NCI-H1694 treated with DMSO at 0.1 percent for 48 hours (cell line): ENCODE results near the gene IL17F.
"Not testable (repeated sequence)": the region's sequence is repeated elsewhere in the genome, so short reads cannot be mapped to it uniquely, and the experiment has no call there.

Source experiments
- DNase-seq: peaks from one replicate; lab custom pipeline; 2025; lab: John Stamatoyannopoulos, UW

The IL17F gene

DNA sequence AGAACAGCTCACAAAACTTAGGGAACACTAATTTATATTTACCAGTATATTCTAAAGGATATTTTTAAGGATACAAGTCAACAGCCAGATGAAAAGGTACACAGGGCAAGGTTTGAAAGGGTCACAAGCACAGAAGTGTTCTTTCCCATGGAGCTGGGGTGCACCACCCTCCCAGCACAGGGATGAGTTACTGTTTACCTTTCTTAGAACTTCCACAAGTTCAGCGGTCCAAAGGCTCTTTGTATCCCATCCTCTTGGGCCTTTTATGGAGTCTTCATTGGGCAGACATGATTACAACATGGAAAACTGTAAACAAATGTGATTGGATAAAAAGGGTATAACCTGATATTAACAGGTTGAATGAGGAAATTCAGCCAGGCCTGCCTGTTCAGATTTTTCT, 1.1 kb upstream of the IL17F start:
- no peak for DNase-seq

DNA sequence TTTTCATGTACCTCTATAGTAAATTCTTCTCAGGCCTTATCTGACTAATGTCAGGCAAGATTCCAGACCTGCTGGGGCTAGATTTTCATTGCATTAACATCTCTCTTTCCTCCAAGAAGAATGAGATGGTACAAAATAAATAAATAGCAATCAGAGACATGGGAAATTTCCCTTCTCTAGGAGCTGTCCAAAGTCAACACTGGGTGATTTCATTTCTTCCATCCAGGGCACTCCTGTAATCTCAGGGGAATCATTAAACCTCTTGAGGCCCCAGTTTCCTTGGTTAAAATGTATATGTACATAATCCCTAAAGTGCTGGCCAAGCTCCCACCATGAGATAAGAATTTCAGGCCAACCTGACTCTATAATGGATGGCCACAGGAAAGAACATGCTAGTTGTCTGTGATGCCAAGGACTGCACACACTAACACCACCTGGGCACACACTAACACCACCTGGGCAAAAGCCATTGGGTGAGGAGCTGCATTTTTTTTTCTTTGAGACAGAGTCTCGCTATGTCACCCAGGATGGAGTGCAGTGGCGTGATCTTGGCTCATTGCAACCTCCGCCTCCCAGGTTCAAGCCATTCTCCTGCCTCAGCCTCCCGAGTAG, 912 bp downstream of the IL17F start:
- DNase-seq = no peak

DNA sequence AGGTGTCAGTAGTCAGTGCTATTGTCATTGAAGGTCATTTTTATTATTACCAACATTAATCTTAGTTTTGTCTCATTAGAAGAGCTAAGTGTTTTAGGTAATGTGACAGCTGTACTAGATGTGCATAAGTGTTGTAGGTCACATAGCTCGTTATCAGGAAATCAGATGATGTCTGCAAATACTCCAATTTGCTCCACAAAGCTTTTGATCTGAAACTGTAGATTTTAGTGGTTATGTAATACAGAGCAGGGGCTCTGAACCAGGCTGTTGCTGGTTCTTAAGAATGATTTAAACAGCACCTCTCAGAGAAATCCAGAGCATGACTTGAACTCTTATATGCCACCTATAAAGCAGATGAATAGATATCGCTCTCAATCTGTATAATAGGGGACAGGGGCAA, 2.5 kb downstream of the IL17F start:
- no peak for DNase-seq

DNA sequence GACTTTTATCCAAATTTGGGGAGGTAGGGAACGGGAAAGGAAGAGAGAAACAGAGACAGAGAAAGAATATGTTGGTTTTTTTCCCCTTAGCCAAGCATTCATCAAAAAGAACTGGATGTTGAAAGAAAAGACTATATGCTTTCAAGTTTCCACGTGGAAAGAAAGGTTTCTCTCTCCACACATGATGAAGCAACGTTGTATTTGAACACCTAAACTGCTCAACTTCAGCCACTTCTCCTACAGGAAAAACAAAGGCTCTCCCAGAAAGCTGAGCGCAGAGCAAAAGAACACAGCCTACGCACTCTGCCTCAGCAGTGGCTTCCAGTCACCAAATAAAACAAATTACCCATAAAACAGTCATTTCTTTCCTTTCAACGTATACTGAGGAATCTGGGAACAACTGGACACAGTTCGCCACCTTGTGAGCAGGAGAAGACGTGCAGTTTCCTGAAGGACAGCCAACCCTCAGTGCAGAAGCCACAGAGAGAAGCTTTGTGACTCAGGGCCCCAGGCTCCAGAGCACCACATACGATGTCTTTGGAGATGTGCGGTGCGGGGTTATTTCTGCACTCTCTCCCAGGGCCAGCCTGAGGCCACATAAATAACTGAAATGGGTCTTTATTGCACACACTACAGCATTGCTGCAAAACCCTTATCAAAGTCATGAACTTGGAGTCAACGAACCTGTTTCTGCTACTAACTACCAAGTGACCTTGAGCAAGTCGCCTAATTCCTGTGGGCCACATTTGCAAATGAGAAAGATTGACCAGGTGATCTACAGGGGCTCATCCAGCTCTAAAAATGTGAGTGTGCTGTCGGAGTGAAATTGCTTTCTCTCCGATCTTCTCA, 10.1 kb downstream of the IL17F start:
- peak; percentile 1 for DNase-seq

DNA sequence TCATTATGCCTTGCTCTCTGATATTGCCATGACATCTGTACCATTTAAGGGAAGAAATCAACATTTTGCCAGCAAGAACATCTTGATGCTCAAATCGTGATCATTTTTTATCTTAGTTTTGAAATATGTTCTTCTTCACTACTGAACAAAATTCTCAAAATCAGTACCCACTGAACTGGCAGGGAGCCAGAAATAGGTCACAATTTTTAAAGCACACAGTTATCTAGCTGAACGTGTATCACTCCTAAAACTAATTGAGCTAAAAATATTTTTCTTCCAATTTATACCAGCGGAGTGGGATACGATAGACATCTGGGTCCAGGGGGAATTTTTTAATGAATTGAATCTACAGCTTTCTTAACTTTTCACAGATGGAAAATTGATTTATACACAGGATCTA, 11.3 kb downstream of the IL17F start:
- no peak for DNase-seq

DNA sequence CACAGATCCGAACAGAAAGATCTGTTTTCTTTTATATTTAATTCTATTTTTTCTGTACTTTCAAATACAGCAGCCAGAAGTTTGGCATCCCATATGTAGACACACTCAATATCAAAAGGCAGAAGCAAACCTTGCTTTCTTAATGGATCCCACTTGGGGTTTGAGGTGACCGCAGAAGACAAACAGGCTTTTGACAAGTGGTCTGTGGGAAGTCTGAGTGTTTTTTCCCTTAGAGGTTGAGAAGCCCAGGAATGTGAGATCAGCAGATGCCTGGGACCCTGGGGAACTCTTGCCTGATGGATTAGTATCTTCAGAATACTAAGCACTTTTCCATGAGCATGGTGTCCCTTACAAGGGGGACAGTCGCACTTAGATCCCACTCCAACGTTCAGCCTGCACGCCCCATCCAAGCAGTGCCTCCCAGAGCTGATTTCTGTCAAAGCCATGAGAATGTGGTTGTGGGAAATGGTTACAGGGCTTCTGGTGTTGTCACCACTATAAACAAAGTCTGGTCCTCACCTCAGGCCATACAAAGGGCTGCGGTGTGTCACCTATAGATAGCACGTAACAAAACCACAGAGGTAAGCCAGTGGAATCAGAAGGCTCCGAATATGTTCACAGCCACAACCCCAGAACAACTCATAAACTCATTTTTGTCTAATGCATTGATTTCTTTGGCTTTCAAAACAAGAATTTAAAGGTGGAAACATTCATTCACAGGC, 12.7 kb downstream of the IL17F start:
- no peak for DNase-seq

DNA sequence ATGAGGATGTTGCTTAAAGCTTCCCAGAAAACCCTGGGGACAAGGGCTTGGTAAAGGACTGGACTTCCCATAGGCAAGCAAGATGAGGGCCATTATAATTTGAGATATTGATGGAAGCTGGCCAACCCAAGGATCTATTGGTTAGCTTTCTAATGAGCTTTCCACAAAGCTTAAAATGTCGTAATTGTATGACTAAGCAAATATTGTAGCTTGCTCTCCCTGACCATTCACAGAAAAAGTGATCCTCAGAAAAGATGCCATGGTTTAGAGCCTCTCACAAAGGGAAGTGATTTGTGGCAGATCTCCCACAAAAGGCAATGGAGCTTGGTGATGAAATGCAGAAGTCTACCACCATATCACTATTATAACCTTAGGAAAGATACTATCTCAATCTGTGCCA, 13.6 kb downstream of the IL17F start:
- no peak for DNase-seq

DNA sequence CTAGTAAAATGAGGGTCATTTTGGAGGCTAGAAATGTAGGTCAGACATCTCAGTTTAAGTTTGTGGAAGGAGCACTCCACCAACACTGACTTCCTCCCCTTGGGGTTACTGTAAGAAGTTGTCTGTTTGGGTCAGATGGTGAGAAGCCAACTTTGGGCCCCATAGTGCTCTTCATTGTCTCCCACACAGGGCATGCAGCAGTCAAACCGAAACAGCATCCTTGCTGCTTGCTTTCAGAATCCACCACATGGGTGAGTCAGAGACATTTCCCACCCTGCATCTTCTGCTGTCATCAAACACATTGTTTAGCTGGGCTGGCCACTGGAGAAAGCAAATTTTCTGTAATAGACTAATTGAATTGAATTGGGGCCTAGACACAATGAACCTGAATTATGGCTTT, 16.8 kb downstream of the IL17F start:
- no peak for DNase-seq

DNA sequence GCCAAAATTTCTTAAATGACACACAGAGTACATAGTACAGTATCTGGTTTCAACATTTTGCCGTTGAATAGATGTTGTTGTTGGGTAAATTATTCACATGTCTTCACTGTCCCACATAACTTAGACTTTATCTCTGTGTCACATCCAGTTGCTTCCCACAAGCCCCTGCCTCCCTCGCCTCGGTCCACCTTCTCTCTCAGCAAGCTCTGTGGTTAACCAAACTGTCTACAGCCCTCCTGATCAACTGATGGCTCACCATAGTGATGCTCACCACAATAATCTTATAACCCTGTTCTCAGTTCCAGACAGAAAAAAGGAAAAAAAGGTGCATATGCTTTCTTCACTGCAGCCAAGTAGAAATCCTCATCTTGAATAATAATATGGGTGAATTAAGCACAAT, 23.0 kb downstream of the IL17F start:
- DNase-seq = no peak

DNA sequence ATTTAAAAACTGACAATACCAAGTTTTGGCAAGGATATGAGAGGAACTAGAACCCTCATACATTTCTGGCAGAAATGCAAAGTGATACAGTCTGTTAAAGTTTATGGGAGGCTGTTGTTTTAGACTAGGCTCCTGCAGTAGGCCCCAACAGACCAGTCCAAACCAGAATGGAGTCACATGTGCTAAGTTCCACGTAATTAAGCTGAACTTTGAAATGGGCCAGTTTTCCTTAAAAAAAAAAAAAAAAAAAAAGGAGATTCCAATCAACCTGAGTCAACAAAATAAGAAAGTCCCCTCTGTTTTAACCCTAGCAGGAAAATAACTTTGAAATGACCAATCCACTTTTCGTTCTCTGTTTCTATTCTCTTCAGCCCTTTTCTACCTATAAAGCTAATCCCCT, 26.5 kb downstream of the IL17F start:
- DNase-seq = no peak

DNA sequence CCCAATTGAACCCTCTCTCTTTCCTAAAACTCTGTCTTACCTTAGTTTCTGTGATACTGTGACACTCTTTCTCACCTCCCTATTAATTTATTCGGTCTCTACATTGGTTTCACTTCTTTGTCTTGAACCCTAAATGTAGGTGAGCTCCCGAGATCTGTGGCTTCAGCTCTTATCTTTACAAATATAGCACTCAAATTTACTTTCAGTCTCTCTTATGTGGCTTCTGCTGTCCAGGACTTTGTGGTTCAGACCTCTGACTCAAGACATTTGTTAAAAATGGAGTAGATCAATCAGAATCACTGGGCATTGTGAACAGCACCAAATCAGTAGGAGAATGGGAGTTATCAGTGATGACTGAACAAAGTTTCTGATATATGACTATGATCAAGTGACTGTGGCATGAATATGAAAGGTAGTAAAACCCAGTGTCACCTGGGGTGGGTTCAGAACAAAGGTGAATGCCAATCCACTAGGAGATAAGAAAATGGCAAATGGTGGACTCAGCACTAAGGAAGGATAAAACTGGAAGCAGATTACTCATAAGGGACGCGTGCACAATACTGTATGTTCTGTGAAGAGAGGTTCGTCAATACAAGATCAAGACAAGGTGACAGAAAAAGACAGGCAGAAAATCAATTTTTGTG, 27.2 kb downstream of the IL17F start:
- no peak for DNase-seq

DNA sequence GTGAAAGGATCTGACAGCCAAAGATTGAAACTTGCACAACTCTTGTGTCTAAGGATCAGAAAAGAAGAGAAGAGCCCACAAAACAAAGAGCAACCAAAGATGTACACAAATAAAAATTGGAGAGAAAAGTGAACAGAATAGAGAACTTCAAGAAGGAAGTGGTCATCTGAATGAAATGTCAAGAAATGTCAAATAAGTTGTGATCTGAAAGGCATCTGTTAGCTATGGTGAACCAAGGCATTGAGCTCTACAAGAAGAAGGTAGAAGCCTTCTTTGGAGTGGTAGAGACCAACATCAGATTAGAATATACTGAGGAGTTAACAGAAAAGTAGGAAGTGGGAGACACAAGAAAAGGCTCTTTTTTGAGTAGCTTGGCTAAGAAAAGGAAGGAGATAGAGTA, 28.5 kb downstream of the IL17F start:
- no peak for DNase-seq

DNA sequence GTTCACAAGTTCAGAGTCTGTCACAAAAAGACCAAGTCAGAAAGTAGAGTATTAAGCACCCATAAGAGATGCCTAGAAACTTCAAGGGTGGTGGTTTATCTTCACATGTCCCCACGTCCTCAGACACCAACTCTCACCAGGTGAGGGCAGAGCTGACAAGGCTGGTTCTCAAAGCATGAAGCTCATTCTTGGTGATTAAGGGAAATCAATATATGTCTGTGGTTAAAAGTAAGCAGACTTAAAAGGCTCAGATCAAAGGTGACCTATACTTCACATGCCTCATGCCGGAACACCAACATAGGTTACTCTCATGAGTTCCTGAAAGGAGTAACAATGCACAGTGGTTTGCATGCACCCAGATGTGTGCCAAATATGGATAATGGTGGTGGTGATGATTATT, 31.2 kb downstream of the IL17F start:
- no peak for DNase-seq

DNA sequence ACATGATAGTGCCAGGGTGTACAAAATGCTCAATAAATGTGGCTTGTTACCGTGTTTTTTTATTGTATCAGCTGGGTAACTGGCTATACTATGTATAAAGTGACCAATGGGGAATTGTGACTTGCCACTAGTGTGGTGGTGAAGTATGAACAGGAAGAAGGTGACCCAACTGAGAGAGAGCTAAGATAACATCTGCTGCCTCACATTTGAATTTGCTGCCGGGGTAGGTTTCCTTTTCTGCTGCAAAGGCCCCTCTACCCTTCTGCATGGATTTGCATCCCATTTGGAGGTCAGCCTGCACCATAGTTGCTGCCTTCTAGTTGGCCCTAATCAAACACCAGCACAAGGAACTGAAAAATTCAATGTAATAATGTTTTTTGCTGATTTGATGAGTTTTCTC, 34.1 kb downstream of the IL17F start:
- no peak for DNase-seq

DNA sequence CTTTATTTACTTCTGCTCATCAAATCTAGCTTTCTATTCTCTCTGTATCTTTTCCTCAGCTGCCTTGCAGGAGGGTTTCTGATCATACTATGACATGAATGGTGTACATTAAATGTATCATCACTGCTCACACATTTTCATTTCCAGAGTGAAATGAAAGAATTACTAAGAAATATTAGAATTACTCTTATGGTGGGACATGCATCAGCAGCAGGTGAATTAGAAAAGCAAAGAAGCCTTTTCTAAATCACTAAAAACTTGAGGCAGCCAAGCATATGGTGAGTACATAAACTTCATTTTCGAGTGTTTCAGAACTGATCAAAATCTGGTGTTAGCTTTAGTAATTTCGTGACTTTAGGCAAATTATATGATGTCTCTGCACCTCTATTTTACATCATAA, 34.5 kb downstream of the IL17F start:
- no peak for DNase-seq

DNA sequence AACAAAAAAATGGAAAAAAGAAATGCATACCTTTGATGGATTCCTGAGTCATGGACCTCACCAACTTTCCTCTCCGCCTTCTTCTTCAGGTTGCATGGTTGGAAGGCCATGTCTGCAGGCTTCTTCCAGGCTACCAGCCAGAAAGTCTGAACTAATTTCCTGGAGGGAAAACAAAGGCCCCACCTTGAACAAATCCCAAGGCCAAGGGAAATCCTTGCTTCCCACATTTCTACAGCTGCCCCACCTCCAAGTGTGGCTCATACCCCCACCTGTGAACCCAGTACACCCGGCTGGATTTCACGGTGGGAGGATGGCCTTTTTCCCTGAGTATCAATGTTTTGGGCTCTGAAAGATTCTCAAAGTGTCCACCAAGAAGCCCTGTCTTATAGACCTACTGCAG, 35.7 kb downstream of the IL17F start:
- DNase-seq = no peak

DNA sequence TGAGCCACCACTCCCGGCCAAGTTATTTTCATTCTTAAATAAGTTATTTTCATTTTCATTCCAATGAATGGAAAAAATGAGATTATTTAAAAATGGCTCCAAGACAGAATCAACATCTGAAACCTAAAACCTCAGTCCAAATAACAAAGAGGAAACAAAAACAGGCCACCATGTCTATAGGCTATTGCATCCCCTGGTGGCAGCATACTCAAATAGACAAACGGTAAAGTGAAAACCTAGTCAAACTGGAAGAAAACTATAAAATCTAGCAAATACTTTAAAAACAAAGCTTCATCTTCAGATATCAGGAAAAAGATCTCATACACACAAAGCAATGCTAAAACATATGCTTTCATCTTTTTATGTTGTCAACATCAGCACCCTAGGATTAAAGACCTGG, 37.2 kb downstream of the IL17F start:
- DNase-seq = no peak

DNA sequence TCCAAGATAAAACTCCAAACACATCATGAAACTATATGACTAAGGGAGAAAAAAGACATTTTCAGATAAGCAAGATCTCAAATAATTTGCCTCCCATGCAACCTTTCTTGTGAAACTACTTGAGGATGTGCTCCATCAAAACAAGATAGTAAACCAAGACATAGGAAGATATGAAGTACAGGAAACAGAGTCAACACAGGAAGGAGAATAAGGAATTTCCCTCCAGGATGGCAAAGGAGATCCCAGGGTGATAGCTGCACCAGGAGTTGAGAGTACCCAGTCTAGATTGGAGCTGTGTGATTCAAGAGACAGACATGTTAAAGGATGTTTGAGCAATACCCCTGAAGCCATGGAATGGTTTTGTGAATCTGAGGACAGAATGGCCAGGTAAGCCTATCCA, 42.8 kb downstream of the IL17F start:
- DNase-seq = no peak

DNA sequence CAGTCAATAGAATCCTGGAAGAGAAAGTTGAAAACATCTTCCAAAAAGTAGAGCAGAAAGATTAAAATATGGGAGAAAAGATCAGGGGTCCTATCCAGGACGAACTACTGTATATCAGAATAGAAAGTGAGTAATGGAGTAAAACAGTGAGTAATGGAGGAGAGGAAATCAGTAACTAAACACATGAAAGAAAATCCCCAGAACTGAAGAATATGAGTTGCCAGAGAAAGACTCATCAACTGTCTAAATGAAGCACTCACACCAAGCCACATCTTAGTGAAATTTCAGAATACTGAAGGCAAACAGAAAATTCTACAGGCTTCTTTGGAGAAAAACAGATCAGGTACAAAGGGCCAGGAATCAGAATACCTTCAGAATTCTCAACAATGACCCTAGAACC, 43.3 kb downstream of the IL17F start:
- DNase-seq = no peak

DNA sequence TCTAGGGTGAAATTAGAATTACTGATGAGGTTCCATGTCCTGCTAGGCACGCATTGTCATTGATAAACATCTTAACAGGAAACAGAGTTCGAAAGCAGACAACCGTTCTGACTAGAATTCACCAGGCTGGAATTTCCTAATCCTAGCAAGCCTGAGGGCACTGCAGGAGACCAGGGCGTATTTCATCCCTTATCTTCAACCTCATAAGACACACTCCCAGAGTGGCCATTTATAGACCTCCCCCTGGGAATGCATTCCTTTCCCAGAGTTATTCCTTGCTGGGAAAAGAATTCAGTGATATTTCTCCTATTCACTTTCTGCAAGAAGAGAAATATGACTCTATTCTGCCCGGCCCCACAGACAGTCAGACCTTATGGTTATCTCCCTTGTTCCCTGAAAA, 44.2 kb downstream of the IL17F start:
- not testable (repeated sequence) for DNase-seq

DNA sequence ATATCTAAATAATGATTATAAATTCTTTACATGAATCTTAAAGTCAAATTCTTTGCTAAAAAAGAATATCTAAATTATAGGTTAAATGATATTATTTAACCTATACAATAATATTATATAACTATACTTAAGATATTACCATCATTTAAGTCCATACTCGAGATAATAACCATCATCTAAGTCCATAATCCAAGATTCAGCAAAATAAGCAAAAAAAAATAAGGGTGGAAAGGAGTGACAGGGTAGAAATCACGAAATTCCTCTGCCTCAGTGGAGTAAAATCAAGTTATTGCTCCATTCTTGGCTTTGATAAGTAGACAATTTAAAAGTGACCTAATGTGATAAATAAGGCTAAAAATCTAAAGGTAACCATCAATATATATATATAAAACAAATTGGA, 48.4 kb downstream of the IL17F start:
- DNase-seq = no peak

DNA sequence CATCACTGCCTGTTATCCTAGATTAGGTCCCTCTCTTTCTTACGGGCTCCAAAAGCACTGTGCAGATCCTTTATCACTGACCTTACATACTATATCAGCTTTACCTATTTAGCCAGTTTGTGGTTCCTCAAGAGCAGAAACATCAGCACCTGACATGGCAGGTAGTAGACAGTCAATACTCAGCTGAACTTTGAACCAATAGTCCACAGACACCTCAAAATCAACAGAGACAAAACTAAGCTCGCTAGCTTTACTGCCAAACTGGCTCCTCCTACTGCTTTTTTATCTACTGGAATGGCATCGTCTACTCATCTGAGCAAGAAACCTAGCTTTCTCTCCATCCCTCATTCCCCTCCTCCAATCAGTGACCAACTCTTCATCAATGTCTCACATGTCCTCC, 52.5 kb downstream of the IL17F start:
- no peak for DNase-seq

DNA sequence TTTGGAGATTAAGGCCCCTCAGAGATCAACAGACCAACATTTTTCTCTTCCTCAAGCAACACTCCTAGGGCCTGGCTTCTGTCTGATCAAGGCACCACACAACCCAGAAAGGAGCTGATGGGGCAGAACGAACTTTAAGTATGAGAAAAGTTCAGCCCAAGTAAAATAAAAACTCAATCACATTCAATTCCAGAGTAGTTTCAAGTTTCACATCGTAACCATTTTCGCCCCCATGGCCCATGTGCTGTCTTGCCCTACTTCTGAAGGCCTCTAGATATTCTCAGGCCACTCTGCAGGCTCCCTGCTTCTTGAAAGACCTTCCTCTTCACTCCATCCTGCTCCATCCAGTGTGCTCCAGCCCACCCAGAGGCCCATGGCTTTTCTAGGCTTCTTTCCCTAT, 53.9 kb downstream of the IL17F start:
- DNase-seq = no peak
